ENCODE measurements around the gene SH3YL1. TPM values are rescaled to one million over a fixed set of nuclear protein-coding genes. Genes with fewer than 3 reads are reported as not detected.

The SH3YL1 gene
- total RNA-seq, 2 donors from 2014 or later, result 31.6 to 37.8 TPM

- H3K4me3 Mint-ChIP-seq, result no peak overlapping the region
- H3K27ac Mint-ChIP-seq, result no peak overlapping the region
- H3K36me3 Mint-ChIP-seq (ENCODE audit: insufficient read depth in 2 of 2), result peaks cover 0 to 5% of the 10 kb centered on the region in 2 donors
- H3K9me3 Mint-ChIP-seq, result peaks cover 0 to 3% of the 10 kb centered on the region in 2 donors
- no peaks in the 10 kb centered on the region for H3K4me1 Mint-ChIP-seq (ENCODE audit: low read depth)
- ATAC-seq (replicated peaks in 1 of 2) (no peak), DNase-seq (no peak)
- no peaks in the 10 kb centered on the region for H3K27me3 Mint-ChIP-seq (ENCODE audit: low read depth)
These were observed 49.7 kb downstream of the SH3YL1 start for GRCh38 chr2:213932-214693.

- Mint-ChIP-seq H3K4me1 (ENCODE audit: low read depth) (no peaks in the 10 kb centered on the region), H3K9me3 (peaks cover 3% of the 10 kb centered on the region in 2 donors)
These were observed 52.2 kb downstream of the SH3YL1 start for GRCh38 chr2:211486-212184.

GRCh38 chr2:210660-211059 is 53.2 kb downstream of the SH3YL1 start:
- H3K4me3 Mint-ChIP-seq, result no peak overlapping the region
- H3K36me3 Mint-ChIP-seq (ENCODE audit: insufficient read depth in 2 of 2), result peaks cover 0 to 7% of the 10 kb centered on the region in 2 donors
- H3K4me1 Mint-ChIP-seq (ENCODE audit: low read depth), result no peaks in the 10 kb centered on the region
- H3K9me3 Mint-ChIP-seq, result peaks cover 3% of the 10 kb centered on the region in 2 donors
- no peak overlapping the region for H3K27ac Mint-ChIP-seq
- DNase-seq, result no peak
- no peak for ATAC-seq (replicated peaks in 1 of 2)
- no peaks in the 10 kb centered on the region for H3K27me3 Mint-ChIP-seq (ENCODE audit: low read depth)

More at GRCh38 chr2:211486-212184, 52.2 kb downstream of the SH3YL1 start:
- Mint-ChIP-seq H3K27me3 (ENCODE audit: low read depth) (no peaks in the 10 kb centered on the region), H3K27ac (no peak overlapping the region), H3K36me3 (ENCODE audit: insufficient read depth in 2 of 2) (peaks cover 0 to 5% of the 10 kb centered on the region in 2 donors), H3K4me3 (no peak overlapping the region)
- ATAC-seq (replicated peaks in 1 of 2), result no peak
- DNase-seq, result no peak

- H3K36me3 Mint-ChIP-seq (ENCODE audit: insufficient read depth in 2 of 2), result peaks cover 1 to 7% of the 10 kb centered on the region in 2 donors
- no peak overlapping the region for H3K27ac Mint-ChIP-seq
- ATAC-seq (replicated peaks in 1 of 2) (no peak), DNase-seq (no peak)
- H3K4me3 Mint-ChIP-seq, result no peak overlapping the region
- H3K4me1 Mint-ChIP-seq (ENCODE audit: low read depth), result no peaks in the 10 kb centered on the region
- H3K9me3 Mint-ChIP-seq, result peaks cover 3% of the 10 kb centered on the region in 2 donors
- no peaks in the 10 kb centered on the region for H3K27me3 Mint-ChIP-seq (ENCODE audit: low read depth)
These were observed 54.4 kb downstream of the SH3YL1 start for GRCh38 chr2:209470-209869.

GRCh38 chr2:208335-208734 is 55.5 kb downstream of the SH3YL1 start:
- no peak for ATAC-seq (replicated peaks in 1 of 2)
- Mint-ChIP-seq H3K27ac (no peak overlapping the region), H3K4me3 (no peak overlapping the region)

GRCh38 chr2:203984-204383 is 59.8 kb downstream of the SH3YL1 start:
- Mint-ChIP-seq H3K27me3 (ENCODE audit: low read depth) (peaks cover 4% of the 10 kb centered on the region), H3K27ac (no peak overlapping the region), H3K4me1 (ENCODE audit: low read depth) (peaks cover 6% of the 10 kb centered on the region), H3K9me3 (peaks cover 3 to 5% of the 10 kb centered on the region in 2 donors), H3K36me3 (ENCODE audit: insufficient read depth in 2 of 2) (peaks cover 4 to 9% of the 10 kb centered on the region in 2 donors), H3K4me3 (no peak overlapping the region)
- DNase-seq (no peak), ATAC-seq (replicated peaks in 1 of 2) (no peak)

More at GRCh38 chr2:208335-208734, 55.5 kb downstream of the SH3YL1 start:
- Mint-ChIP-seq H3K27me3 (ENCODE audit: low read depth) (no peaks in the 10 kb centered on the region), H3K36me3 (ENCODE audit: insufficient read depth in 2 of 2) (peaks cover 4 to 9% of the 10 kb centered on the region in 2 donors), H3K4me1 (ENCODE audit: low read depth) (no peaks in the 10 kb centered on the region), H3K9me3 (peaks cover 5 to 6% of the 10 kb centered on the region in 2 donors)
- no peak for DNase-seq

- H3K27me3 Mint-ChIP-seq (ENCODE audit: low read depth), result peaks cover 4% of the 10 kb centered on the region
- no peak overlapping the region for H3K27ac Mint-ChIP-seq
- H3K4me1 Mint-ChIP-seq (ENCODE audit: low read depth), result peaks cover 6% of the 10 kb centered on the region
- peaks cover 4 to 9% of the 10 kb centered on the region in 2 donors for H3K36me3 Mint-ChIP-seq (ENCODE audit: insufficient read depth in 2 of 2)
- DNase-seq (no peak), ATAC-seq (replicated peaks in 1 of 2) (no peak)
- H3K9me3 Mint-ChIP-seq, result peaks cover 3 to 5% of the 10 kb centered on the region in 2 donors
- no peak overlapping the region for H3K4me3 Mint-ChIP-seq
These were observed 60.4 kb downstream of the SH3YL1 start for GRCh38 chr2:203401-203800.

GRCh38 chr2:202945-203344 is 60.9 kb downstream of the SH3YL1 start:
- no peak for ATAC-seq (replicated peaks in 1 of 2)
- H3K27me3 Mint-ChIP-seq (ENCODE audit: low read depth), result peaks cover 4% of the 10 kb centered on the region
- H3K27ac Mint-ChIP-seq, result peak overlapping the region; percentile 15
- peak overlapping the region; percentile 21 to 23 for H3K4me3 Mint-ChIP-seq
- peaks cover 3% of the 10 kb centered on the region in 2 donors for H3K9me3 Mint-ChIP-seq
- no peak for DNase-seq
- H3K36me3 Mint-ChIP-seq (ENCODE audit: insufficient read depth in 2 of 2), result peaks cover 4 to 8% of the 10 kb centered on the region in 2 donors
- peaks cover 6% of the 10 kb centered on the region for H3K4me1 Mint-ChIP-seq (ENCODE audit: low read depth)

- Mint-ChIP-seq H3K9me3 (peaks cover 2 to 3% of the 10 kb centered on the region in 2 donors), H3K4me3 (no peak overlapping the region), H3K27ac (no peak overlapping the region), H3K36me3 (ENCODE audit: insufficient read depth in 2 of 2) (peaks cover 4 to 5% of the 10 kb centered on the region in 2 donors), H3K4me1 (ENCODE audit: low read depth) (peaks cover 6% of the 10 kb centered on the region), H3K27me3 (ENCODE audit: low read depth) (peaks cover 4% of the 10 kb centered on the region)
- DNase-seq, result no peak
- no peak for ATAC-seq (replicated peaks in 1 of 2)
These were observed 62.0 kb downstream of the SH3YL1 start for GRCh38 chr2:201648-202433.

GRCh38 chr2:199041-199966 is 64.5 kb downstream of the SH3YL1 start:
- H3K4me1 Mint-ChIP-seq (ENCODE audit: low read depth), result peaks cover 6% of the 10 kb centered on the region
- no peak overlapping the region for H3K4me3 Mint-ChIP-seq
- no peak for DNase-seq
- peaks cover 1% of the 10 kb centered on the region in 2 donors for H3K36me3 Mint-ChIP-seq (ENCODE audit: insufficient read depth in 2 of 2)
- no peak overlapping the region for H3K27ac Mint-ChIP-seq
- H3K27me3 Mint-ChIP-seq (ENCODE audit: low read depth), result peaks cover 4% of the 10 kb centered on the region
- H3K9me3 Mint-ChIP-seq, result peaks cover 2% of the 10 kb centered on the region in 2 donors
- ATAC-seq (replicated peaks in 1 of 2), result no peak

GRCh38 chr2:196406-196805 is 67.4 kb downstream of the SH3YL1 start:
- ATAC-seq (replicated peaks in 1 of 2) (no peak), DNase-seq (no peak)
- H3K4me1 Mint-ChIP-seq (ENCODE audit: low read depth), result no peaks in the 10 kb centered on the region
- no peak overlapping the region for H3K27ac Mint-ChIP-seq
- H3K9me3 Mint-ChIP-seq, result no peaks in the 10 kb centered on the region
- H3K36me3 Mint-ChIP-seq (ENCODE audit: insufficient read depth in 2 of 2), result no peaks in the 10 kb centered on the region
- H3K4me3 Mint-ChIP-seq, result no peak overlapping the region
- H3K27me3 Mint-ChIP-seq (ENCODE audit: low read depth), result no peaks in the 10 kb centered on the region

GRCh38 chr2:195932-196331 is 67.9 kb downstream of the SH3YL1 start:
- Mint-ChIP-seq H3K9me3 (no peaks in the 10 kb centered on the region), H3K27ac (no peak overlapping the region), H3K27me3 (ENCODE audit: low read depth) (no peaks in the 10 kb centered on the region), H3K36me3 (ENCODE audit: insufficient read depth in 2 of 2) (no peaks in the 10 kb centered on the region), H3K4me3 (no peak overlapping the region), H3K4me1 (ENCODE audit: low read depth) (no peaks in the 10 kb centered on the region)
- ATAC-seq (replicated peaks in 1 of 2) (no peak), DNase-seq (no peak)
